ENCODE data around the gene RENBP.
A peak's percentile ranks its signal among the peaks of the same experiment; 100 is the strongest.

Gene RENBP

DNA sequence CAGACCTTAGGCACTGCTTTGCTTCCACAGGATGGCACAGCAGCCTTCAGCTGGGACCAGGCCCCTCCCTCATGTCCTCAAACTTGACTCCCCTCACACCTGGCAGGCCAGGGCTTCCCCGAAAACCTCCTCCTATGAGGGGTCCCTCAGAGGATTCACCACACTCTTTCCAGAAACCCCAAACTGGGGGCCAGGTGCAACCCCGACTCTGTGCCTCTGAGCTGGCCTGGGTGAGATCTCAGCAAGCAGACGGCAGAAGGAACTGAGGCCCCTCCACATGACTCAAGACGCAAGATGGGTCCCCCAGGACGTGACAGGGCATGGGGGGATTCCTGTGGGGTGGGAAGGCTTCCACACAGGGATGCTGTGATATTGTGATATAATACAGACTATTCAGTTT, 21.0 kb upstream of the RENBP start:
- peaks cover 56% of the 10 kb centered on the region for H3K4me1 ChIP-seq
- peaks cover 96% of the 10 kb centered on the region for H4K20me1 ChIP-seq
- 0 out of 2 replicates have a peak overlapping the region, but pooled peaks have one; percentile 24 for H3K9ac ChIP-seq
- no peaks in the 10 kb centered on the region for H3K9me3 ChIP-seq
- no peak for TF ChIP-seq Cebpa-rat (IDR thresholded peaks at IDR 0.05)
- H3K4me3 ChIP-seq, result 0 out of 2 replicates have a peak overlapping the region, but pooled peaks have one; percentile 95
- H3K4me2 ChIP-seq, result peak overlapping the region; percentile 93
- peak overlapping the region; percentile 92 for H3K27ac ChIP-seq
- H3K27me3 ChIP-seq, result peaks cover 78% of the 10 kb centered on the region
- H3K36me3 ChIP-seq, result peaks cover 47% of the 10 kb centered on the region

DNA sequence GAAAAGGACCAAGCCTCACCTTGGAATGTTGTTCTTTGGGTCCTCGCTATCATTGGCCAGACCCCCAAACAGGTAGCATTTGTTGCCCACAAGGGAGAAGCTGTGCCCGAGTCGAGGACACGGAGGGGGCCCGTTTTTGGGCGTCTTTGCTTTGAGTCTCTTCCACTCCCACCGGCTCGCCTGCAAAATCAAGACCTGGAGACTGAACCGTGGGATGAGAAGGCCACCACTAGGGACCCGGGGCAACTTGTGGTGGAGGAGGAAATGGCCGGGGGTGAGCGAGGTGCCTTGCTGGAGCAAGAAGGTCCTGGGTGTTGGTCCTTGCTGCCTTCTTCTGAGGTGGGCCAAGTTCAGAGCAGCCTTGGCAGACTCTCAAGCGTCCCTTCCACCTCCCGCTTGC, 19.7 kb upstream of the RENBP start:
- Histone ChIP-seq H3K27me3 (peaks cover 70% of the 10 kb centered on the region), H3K27ac (no peak overlapping the region), H3K4me2 (no peak overlapping the region), H3K9me3 (no peaks in the 10 kb centered on the region), H3K4me3 (no peak overlapping the region), H4K20me1 (peaks cover 100% of the 10 kb centered on the region), H3K9ac (no peak overlapping the region), H3K36me3 (peaks cover 60% of the 10 kb centered on the region), H3K4me1 (peaks cover 49% of the 10 kb centered on the region)
- no peak for TF ChIP-seq Cebpa-rat (IDR thresholded peaks at IDR 0.05)

DNA sequence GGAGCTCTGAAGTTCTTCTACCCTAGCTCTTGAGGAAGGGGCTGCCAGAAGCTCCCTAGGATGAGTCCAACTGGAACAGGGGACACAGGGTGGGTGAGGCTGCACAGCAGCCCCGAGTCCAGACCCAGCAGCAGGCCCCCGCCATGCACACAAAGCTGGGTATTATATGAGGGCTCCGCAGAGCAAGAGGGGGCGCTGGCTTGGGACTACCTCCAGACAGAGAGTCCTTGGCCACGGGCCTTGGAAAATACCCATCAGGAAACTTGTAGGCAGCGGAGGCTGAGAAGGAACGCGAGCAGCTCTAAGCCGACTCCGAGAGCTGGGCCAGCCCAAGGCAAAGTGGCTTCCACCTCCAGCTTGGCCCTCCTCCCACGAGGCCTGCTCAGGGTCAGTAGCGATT, 19.1 kb upstream of the RENBP start:
- Histone ChIP-seq H4K20me1 (peaks cover 100% of the 10 kb centered on the region), H3K9ac (no peak overlapping the region), H3K4me2 (no peak overlapping the region), H3K4me1 (peaks cover 44% of the 10 kb centered on the region), H3K27ac (no peak overlapping the region), H3K4me3 (no peak overlapping the region), H3K27me3 (peaks cover 64% of the 10 kb centered on the region), H3K9me3 (no peaks in the 10 kb centered on the region), H3K36me3 (peaks cover 66% of the 10 kb centered on the region)
- no peak for TF ChIP-seq Cebpa-rat (IDR thresholded peaks at IDR 0.05)

DNA sequence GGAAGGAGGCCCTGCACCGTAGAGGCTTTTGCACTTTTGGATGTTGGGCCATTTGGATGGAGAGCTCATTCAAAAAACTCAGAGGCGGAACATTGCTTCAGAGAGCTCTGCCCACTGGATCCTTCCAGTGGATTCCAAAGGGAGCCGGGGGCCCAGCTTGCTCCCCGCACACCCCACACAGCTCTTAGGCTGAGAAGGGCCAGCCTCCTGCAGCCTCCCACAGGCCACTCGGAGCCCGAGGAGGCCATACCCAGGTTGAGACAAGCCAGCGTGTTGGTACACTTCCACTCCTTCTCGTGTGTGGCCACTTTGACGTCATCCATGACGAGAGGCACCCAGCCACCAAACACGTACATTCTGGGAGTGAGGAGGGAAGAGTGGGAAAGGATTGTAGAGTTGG, 16.8 kb upstream of the RENBP start:
- TF ChIP-seq Cebpa-rat (IDR thresholded peaks at IDR 0.05), result no peak
- no peak overlapping the region for H3K4me3 ChIP-seq
- peaks cover 88% of the 10 kb centered on the region for H3K36me3 ChIP-seq
- peaks cover 100% of the 10 kb centered on the region for H4K20me1 ChIP-seq
- no peaks in the 10 kb centered on the region for H3K9me3 ChIP-seq
- peaks cover 42% of the 10 kb centered on the region for H3K27me3 ChIP-seq
- H3K9ac ChIP-seq, result no peak overlapping the region
- H3K4me1 ChIP-seq, result peaks cover 21% of the 10 kb centered on the region
- H3K27ac ChIP-seq, result no peak overlapping the region
- H3K4me2 ChIP-seq, result no peak overlapping the region

DNA sequence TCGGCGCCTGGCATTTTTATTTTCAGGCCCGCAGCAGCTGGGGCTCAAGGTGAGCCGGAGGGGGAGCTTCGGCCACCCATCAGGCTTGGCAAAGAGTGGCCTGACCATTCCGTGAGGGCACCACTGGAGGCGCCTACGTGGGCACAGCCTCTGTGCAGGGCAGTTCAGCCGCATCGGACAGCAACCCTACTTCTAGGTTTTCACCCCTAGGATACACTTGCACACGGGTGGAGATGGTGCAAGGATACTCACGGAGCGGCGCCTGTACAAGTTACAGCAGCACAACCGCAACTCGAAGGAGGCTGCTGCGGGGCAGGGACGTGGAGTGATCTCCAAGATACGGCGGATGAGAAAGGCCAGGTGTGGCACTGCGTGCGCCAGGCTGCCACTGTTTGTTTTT, 16.3 kb upstream of the RENBP start:
- no peak overlapping the region for H3K4me2 ChIP-seq
- H3K4me1 ChIP-seq, result peaks cover 16% of the 10 kb centered on the region
- TF ChIP-seq Cebpa-rat (IDR thresholded peaks at IDR 0.05), result no peak
- peaks cover 94% of the 10 kb centered on the region for H3K36me3 ChIP-seq
- no peaks in the 10 kb centered on the region for H3K9me3 ChIP-seq
- no peak overlapping the region for H3K4me3 ChIP-seq
- peaks cover 100% of the 10 kb centered on the region for H4K20me1 ChIP-seq
- peaks cover 37% of the 10 kb centered on the region for H3K27me3 ChIP-seq
- H3K27ac ChIP-seq, result no peak overlapping the region
- no peak overlapping the region for H3K9ac ChIP-seq

DNA sequence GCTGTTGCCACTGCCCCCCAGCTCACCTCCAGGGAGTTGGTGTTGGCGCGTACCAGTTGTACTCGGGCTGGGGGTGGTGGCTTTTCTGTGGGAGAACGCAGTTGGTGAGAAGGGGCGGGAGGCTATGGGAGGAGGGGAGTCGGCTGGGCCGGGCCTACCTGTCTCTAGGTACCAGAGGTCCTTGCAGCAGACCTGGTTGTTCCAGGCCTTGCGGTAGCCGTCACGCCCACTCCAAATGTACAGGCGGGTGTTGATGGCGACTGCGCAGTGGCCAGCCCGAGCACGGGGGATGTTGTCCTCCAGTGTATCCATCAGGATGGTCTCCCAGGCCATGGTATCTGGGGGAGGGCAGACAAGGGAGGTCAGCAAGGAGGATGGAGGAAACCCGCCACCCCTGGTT, 15.6 kb upstream of the RENBP start:
- Histone ChIP-seq H4K20me1 (peaks cover 100% of the 10 kb centered on the region), H3K9me3 (no peaks in the 10 kb centered on the region), H3K4me1 (peaks cover 9% of the 10 kb centered on the region), H3K27ac (no peak overlapping the region), H3K36me3 (peaks cover 100% of the 10 kb centered on the region), H3K27me3 (peaks cover 30% of the 10 kb centered on the region), H3K4me2 (no peak overlapping the region), H3K9ac (no peak overlapping the region), H3K4me3 (no peak overlapping the region)
- no peak for TF ChIP-seq Cebpa-rat (IDR thresholded peaks at IDR 0.05)

DNA sequence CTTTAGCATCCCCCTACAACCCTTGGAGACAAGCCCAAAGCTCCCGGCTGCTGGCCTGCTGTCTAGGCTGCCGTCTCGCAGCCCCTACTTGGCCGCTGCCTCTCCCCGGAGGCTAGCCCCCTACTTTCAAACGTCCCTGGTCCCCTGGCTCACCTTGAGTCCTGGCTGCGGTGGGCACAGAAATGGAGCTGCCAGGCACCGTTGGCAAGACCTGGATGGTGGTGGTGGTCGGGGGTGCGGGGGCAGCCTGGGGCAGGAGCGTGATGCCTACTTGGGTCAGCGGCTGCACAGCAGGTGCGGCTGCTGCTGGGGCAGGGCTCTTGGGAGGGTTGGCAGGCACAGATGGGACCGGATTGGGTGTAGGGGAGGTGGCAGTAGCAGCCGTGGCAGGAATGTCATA, 15.2 kb upstream of the RENBP start:
- Histone ChIP-seq H3K36me3 (peaks cover 100% of the 10 kb centered on the region), H3K27ac (no peak overlapping the region), H3K4me1 (peaks cover 5% of the 10 kb centered on the region), H3K27me3 (peaks cover 25% of the 10 kb centered on the region), H3K9ac (no peak overlapping the region), H3K4me3 (no peak overlapping the region), H4K20me1 (peaks cover 100% of the 10 kb centered on the region), H3K4me2 (no peak overlapping the region), H3K9me3 (no peaks in the 10 kb centered on the region)
- TF ChIP-seq Cebpa-rat (IDR thresholded peaks at IDR 0.05), result no peak

DNA sequence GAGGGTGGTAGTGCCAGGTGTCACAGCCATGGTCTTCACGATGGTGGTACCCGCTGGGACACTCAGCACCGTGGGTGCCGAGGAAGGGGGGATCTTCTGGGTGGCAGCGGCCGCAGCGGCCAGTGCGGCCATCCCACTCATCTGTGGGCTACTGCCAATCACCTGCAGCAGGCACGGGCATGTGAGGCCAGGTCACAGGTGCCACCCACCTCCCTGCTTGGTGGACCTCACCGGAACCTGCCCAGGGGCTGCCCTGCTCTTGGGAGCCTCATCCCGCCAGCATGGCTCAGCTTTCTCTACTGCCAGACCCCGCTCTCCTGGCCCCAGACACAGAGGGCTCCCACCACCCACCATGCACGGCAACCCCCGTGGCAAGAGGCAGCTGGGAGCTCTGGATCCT, 14.2 kb upstream of the RENBP start:
- TF ChIP-seq Cebpa-rat (IDR thresholded peaks at IDR 0.05), result no peak
- peaks cover 100% of the 10 kb centered on the region for H3K36me3 ChIP-seq
- no peak overlapping the region for H3K9ac ChIP-seq
- no peak overlapping the region for H3K27ac ChIP-seq
- peaks cover 6% of the 10 kb centered on the region for H3K4me1 ChIP-seq
- no peak overlapping the region for H3K4me2 ChIP-seq
- H3K4me3 ChIP-seq, result no peak overlapping the region
- H3K27me3 ChIP-seq, result peaks cover 15% of the 10 kb centered on the region
- no peaks in the 10 kb centered on the region for H3K9me3 ChIP-seq
- H4K20me1 ChIP-seq, result peaks cover 100% of the 10 kb centered on the region

DNA sequence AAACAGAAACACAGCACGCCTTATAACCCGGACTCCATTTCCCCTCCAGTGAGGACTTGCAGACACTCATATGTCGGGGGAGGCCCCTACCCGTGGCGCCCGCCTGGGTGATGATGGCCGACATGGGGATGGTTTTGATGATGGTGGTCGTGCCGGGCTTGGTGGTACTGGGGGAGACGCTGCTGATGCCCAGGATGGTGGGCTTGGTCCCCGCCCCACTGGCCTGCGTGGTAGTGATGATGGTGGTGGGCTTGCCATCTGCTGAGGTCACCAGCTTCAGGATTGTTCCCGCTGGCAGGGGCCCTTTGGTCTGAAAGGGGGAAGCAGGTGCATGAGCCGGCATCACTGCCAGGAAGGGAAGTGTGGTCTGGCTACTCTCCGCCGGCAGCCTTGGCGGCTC, 12.8 kb upstream of the RENBP start:
- no peak overlapping the region for H3K4me3 ChIP-seq
- H3K27ac ChIP-seq, result no peak overlapping the region
- H4K20me1 ChIP-seq, result peaks cover 100% of the 10 kb centered on the region
- peaks cover 19% of the 10 kb centered on the region for H3K4me1 ChIP-seq
- no peak overlapping the region for H3K4me2 ChIP-seq
- no peak overlapping the region for H3K9ac ChIP-seq
- no peak for TF ChIP-seq Cebpa-rat (IDR thresholded peaks at IDR 0.05)
- H3K27me3 ChIP-seq, result 0 out of 2 replicates have a peak, but pooled peaks cover 1% of the 10 kb centered on the region
- H3K36me3 ChIP-seq, result peaks cover 99% of the 10 kb centered on the region
- H3K9me3 ChIP-seq, result no peaks in the 10 kb centered on the region

DNA sequence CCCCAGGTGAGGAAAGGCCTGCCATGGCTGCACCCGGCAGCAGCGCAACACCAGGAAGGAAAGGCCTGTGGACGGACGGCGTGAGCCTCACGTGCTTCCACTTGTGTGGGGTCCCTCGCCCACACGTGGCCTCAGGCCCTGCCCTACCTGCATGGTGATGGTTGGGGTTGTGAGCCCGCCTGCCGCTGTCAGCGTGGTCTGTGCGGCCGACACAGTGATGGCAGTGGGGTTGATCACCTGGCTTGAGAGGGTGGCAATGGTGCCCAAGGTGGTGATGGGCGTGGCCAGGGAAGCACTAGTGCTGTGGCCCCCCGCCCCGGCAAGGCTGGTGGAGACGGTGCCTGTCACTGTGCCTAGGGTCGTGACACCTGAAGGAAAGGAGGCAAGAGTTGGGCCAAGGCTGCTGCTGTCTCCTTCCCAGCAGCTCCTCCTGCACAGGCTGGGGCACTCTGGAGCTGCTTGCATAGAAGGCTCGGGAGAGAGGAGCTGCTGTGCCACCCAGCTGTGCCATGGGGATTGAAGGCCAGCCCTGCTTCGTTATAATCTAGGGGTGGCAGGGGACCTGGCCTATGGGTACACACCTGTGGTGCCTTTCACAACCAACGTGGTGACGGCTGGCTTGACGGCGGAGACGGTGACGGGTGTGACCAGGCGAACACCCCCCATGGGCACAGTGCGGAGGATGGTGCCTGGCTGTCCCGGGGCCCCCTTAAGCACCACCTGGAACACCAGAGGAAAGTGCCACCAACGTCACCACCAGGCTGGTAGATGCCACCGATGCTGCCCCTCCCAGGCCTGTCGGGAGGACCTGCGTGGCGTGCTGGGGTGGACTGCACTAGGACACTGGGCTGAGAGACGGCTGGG, 11.8 kb upstream of the RENBP start:
- Histone ChIP-seq H3K27me3 (no peaks in the 10 kb centered on the region), H3K9me3 (no peaks in the 10 kb centered on the region), H3K9ac (no peak overlapping the region), H3K36me3 (peaks cover 99% of the 10 kb centered on the region), H3K27ac (no peak overlapping the region), H3K4me1 (peaks cover 29% of the 10 kb centered on the region), H3K4me2 (no peak overlapping the region), H3K4me3 (no peak overlapping the region), H4K20me1 (peaks cover 100% of the 10 kb centered on the region)
- TF ChIP-seq Cebpa-rat (IDR thresholded peaks at IDR 0.05), result no peak

Data from BLaER1 (cell line).